ENCODE results near the gene TAAR2.

DNA sequence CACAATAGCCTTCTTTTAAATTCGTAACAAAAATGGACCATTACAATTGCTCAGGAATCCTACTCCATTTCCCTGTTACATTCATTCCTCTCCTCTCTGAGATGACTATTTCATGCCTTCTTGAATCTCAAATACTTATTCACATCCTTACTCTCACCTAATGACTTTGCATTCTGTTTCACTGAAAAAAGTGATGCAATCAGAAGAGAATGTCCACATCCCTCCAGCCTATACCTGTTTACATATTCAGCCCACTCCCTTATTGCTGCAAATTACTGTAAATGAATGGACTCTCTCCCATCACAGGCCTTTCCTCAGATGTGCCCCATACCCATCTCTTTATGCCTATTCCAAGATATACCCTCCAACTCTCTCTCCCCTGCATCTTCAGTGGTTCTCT, 26.4 kb upstream of the TAAR2 start:
- no peak for TF ChIP-seq EZH2 (IDR thresholded peaks at IDR 0.05; ENCODE audit: borderline replicate concordance, low read depth, low read length, severe bottlenecking)
- TF ChIP-seq, protein P1, sequence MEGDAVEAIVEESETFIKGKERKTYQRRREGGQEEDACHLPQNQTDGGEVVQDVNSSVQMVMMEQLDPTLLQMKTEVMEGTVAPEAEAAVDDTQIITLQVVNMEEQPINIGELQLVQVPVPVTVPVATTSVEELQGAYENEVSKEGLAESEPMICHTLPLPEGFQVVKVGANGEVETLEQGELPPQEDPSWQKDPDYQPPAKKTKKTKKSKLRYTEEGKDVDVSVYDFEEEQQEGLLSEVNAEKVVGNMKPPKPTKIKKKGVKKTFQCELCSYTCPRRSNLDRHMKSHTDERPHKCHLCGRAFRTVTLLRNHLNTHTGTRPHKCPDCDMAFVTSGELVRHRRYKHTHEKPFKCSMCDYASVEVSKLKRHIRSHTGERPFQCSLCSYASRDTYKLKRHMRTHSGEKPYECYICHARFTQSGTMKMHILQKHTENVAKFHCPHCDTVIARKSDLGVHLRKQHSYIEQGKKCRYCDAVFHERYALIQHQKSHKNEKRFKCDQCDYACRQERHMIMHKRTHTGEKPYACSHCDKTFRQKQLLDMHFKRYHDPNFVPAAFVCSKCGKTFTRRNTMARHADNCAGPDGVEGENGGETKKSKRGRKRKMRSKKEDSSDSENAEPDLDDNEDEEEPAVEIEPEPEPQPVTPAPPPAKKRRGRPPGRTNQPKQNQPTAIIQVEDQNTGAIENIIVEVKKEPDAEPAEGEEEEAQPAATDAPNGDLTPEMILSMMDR (IDR thresholded peaks at IDR 0.05; ENCODE audit: borderline replicate concordance, extremely low read depth, low read length, poor library complexity, severe bottlenecking) = no peak
